HepG2 (cell line): Measurements from ENCODE around the gene MED20. TPM values are rescaled to one million over a fixed set of nuclear protein-coding genes. Genes with fewer than 3 reads are reported as not detected.

Experiments used
- ARNT2 ChIP-seq: sonication (generic); formaldehyde crosslinking; IDR thresholded peaks from 2 replicates; pipeline ENCODE4 v1.8.0; 2022; ENCODE audit warnings: mild to moderate bottlenecking, low read depth, missing genetic modification reagents, moderate library complexity
- ATRX ChIP-seq: sonication (generic); formaldehyde crosslinking; IDR thresholded peaks from 2 replicates; pipeline ENCODE4 v1.4.0; 2020; ENCODE audit warnings: missing genetic modification reagents, borderline replicate concordance
- CBX5 ChIP-seq: sonication (generic); formaldehyde crosslinking; IDR thresholded peaks from 2 replicates; pipeline ENCODE4 v1.4.0; 2020; ENCODE audit warnings: missing genetic modification reagents, borderline replicate concordance
- CEBPG ChIP-seq: IDR thresholded peaks from 2 replicates; pipeline ENCODE4 v1.6.1; 2016
- FOSL1 ChIP-seq: sonication (generic); formaldehyde crosslinking; IDR thresholded peaks from 2 replicates; pipeline ENCODE4 v1.9.0; 2021; ENCODE audit warnings: missing genetic modification reagents, borderline replicate concordance
- GTF3A ChIP-seq: sonication (generic); formaldehyde crosslinking; conservative IDR thresholded peaks from 2 replicates; pipeline ENCODE4 v1.4.0; 2020; ENCODE audit warnings: mild to moderate bottlenecking, missing genetic modification reagents
- HES4 ChIP-seq: sonication (generic); formaldehyde crosslinking; IDR thresholded peaks from 2 replicates; pipeline ENCODE4 v1.9.0; 2021; ENCODE audit warnings: mild to moderate bottlenecking, missing genetic modification reagents, borderline replicate concordance
- KDM5A ChIP-seq: fragments of 200-600 bp; sonication (generic); IDR thresholded peaks from 2 replicates; pipeline ENCODE4 v1.7.0; 2018; ENCODE audit warnings: antibody characterized with exemption, mild to moderate bottlenecking, low read length, borderline replicate concordance
- MTF2 ChIP-seq: sonication (generic); formaldehyde crosslinking; IDR thresholded peaks from 2 replicates; pipeline ENCODE4 v1.5.0; 2020; ENCODE audit warnings: missing genetic modification reagents, borderline replicate concordance
- NFIB ChIP-seq: sonication (generic); formaldehyde crosslinking; IDR thresholded peaks from 2 replicates; pipeline ENCODE4 v1.9.0; 2021; ENCODE audit warnings: missing genetic modification reagents, mild to moderate bottlenecking, borderline replicate concordance
- NPAS2 ChIP-seq: sonication (generic); formaldehyde crosslinking; IDR thresholded peaks from 2 replicates; pipeline ENCODE4 v1.8.0; 2022; ENCODE audit warnings: mild to moderate bottlenecking, missing genetic modification reagents, borderline replicate concordance
- ONECUT2 ChIP-seq: sonication (generic); formaldehyde crosslinking; IDR thresholded peaks from 2 replicates; pipeline ENCODE4 v1.4.0; 2020; ENCODE audit warnings: missing genetic modification reagents
- RBM39 ChIP-seq: fragments of 200-400 bp; formaldehyde crosslinking; IDR thresholded peaks from one replicate; pipeline ENCODE4 v1.6.1; 2018; ENCODE audit warnings: antibody characterized with exemption, mild to moderate bottlenecking, low read depth, low read length; ENCODE audit not compliant: poor library complexity, severe bottlenecking
- SALL1 ChIP-seq: sonication (generic); formaldehyde crosslinking; IDR thresholded peaks from 2 replicates; pipeline ENCODE4 v1.8.0; 2022; ENCODE audit warnings: mild to moderate bottlenecking, missing genetic modification reagents
- SP5 ChIP-seq: IDR thresholded peaks from 2 replicates; pipeline ENCODE4 v1.6.1; 2016; ENCODE audit warnings: low read depth, borderline replicate concordance
- YY1 ChIP-seq: IDR thresholded peaks from 2 replicates; pipeline ENCODE4 v1.6.1; 2011; ENCODE audit warnings: low read length, low read depth, moderate library complexity, mild to moderate bottlenecking; ENCODE audit not compliant: insufficient read depth, insufficient replicate concordance
- ZFP1 ChIP-seq: IDR thresholded peaks from 2 replicates; pipeline ENCODE4 v1.6.1; 2016
- ZFY ChIP-seq: sonication (generic); formaldehyde crosslinking; IDR thresholded peaks from 2 replicates; pipeline ENCODE4 v1.4.0; 2020; ENCODE audit warnings: missing genetic modification reagents
- ZFYVE20 ChIP-seq: sonication (generic); formaldehyde crosslinking; IDR thresholded peaks from 2 replicates; pipeline ENCODE4 v1.8.0; 2023; ENCODE audit warnings: low read depth, mild to moderate bottlenecking, moderate library complexity, missing genetic modification reagents, borderline replicate concordance
- ZNF235 ChIP-seq: sonication (generic); formaldehyde crosslinking; IDR thresholded peaks from 2 replicates; pipeline ENCODE4 v1.8.1; 2023; ENCODE audit warnings: mild to moderate bottlenecking, missing genetic modification reagents, borderline replicate concordance
- ZNF256 ChIP-seq: sonication (generic); formaldehyde crosslinking; conservative IDR thresholded peaks from 2 replicates; pipeline ENCODE4 v1.4.0; 2020; ENCODE audit warnings: missing genetic modification reagents
- ZNF432 ChIP-seq: sonication (generic); formaldehyde crosslinking; IDR thresholded peaks from 2 replicates; pipeline ENCODE4 v1.5.0; 2020; ENCODE audit warnings: missing genetic modification reagents, mild to moderate bottlenecking, borderline replicate concordance
- ZNF552 ChIP-seq: sonication (generic); formaldehyde crosslinking; IDR thresholded peaks from 2 replicates; pipeline ENCODE4 v1.9.0; 2022; ENCODE audit warnings: missing genetic modification reagents, mild to moderate bottlenecking, borderline replicate concordance
- ZNF616 ChIP-seq: sonication (generic); formaldehyde crosslinking; IDR thresholded peaks from 2 replicates; pipeline ENCODE4 v1.5.0; 2020; ENCODE audit warnings: low read depth, mild to moderate bottlenecking, missing genetic modification reagents
- polyA plus RNA-seq, 8 experiments: library from polyadenylated mRNA; depleted of rRNA in 3 of 8; stranded (reverse) in 7 of 8; unstranded in 1 of 8; fragments of >200 nt; fragmentation: Illumina TruSeq in 4 of 8; extraction: Trizol in 4 of 8; gene quantifications; 2 replicates each; pipeline versions ENCODE4 v1.2.1 to v1.2.3, GENCODE V29; 2011 to 2016; ENCODE audit warnings: low read depth in 4 of 8, missing spikeins in 1 of 8, mixed read lengths in 1 of 8; ENCODE audit not compliant: insufficient read depth in 1 of 8
- total RNA-seq, 5 experiments: library from RNA; depleted of rRNA; stranded (reverse); fragments of >200 nt; fragmentation: Illumina TruSeq; extraction: Trizol; gene quantifications; 2 replicates each; pipeline ENCODE4 v1.2.3, GENCODE V29; 2016; ENCODE audit warnings: low read depth in 1 of 5
- TF ChIP-seq, protein P1 (sequence below): sonication (generic); formaldehyde crosslinking; IDR thresholded peaks from 2 replicates; pipeline ENCODE4 v1.8.0; 2022; ENCODE audit warnings: missing genetic modification reagents, mild to moderate bottlenecking, moderate library complexity, borderline replicate concordance
- TF ChIP-seq, protein P2 (sequence below): sonication (generic); formaldehyde crosslinking; IDR thresholded peaks from 2 replicates; pipeline ENCODE4 v1.4.0; 2020; ENCODE audit warnings: missing genetic modification reagents
- TF ChIP-seq, protein P3 (sequence below): sonication (generic); formaldehyde crosslinking; conservative IDR thresholded peaks from 2 replicates; pipeline ENCODE4 v1.8.0; 2022; ENCODE audit warnings: low read depth, missing genetic modification reagents

MED20 gene
- total and polyA plus RNA-seq, 2 of the 13 experiments (the other 11 are each of a cell fraction or from before 2014, with no cell fraction given) = 28.1 to 41.1 TPM

DNA sequence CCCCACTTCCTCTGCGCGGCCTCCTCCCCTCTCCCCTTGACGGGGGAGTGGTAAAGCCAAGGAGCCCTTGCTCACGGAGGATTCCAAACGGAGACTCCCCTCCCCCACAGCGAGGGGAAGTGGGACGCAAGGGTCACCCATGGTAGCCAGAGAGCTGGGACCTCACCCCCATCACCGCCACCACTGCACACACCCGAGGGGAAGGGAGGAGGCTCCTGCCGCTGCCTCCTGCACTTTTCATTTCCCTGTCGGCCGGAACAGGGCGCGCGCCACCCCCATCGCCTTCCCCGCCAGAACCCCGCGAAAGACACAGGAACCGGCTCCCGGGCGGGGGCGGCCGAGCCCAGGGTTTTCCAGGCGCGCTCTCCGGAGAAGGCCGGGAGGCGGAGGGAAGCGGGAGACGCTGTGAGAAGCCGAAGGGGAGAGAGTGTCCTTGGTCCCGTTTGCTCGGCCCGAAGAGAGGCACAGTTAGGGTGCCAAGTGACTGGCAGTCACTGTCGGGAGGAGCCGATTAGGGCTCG is 19.9 kb upstream of the MED20 start (continued):
- TF ChIP-seq ATRX (CRISPR knock-in tag) (no peak), FOSL1 (CRISPR knock-in tag) (no peak), SP5 (CRISPR knock-in tag) (no peak), CEBPG (CRISPR knock-in tag) (no peak), NFIB (CRISPR knock-in tag) (no peak), YY1 (peak; percentile 10), CBX5 (CRISPR knock-in tag) (no peak), ZNF256 (CRISPR knock-in tag) (no peak), NPAS2 (no peak), ARNT2 (CRISPR knock-in tag) (no peak), ZNF552 (CRISPR knock-in tag) (no peak), GTF3A (no peak), ZFY (CRISPR knock-in tag) (no peak; the same call in 1 of the 2 replicates), HES4 (CRISPR knock-in tag) (no peak), ZNF616 (CRISPR knock-in tag) (no peak), KDM5A (no peak), RBM39 (peak; percentile 42), ZFP1 (CRISPR knock-in tag) (no peak), ONECUT2 (no peak), ZFYVE20 (CRISPR knock-in tag) (no peak), ZNF432 (CRISPR knock-in tag) (no peak), MTF2 (CRISPR knock-in tag) (no peak), SALL1 (CRISPR knock-in tag) (no peak), ZNF235 (CRISPR knock-in tag) (no peak)
- TF ChIP-seq, protein P1, sequence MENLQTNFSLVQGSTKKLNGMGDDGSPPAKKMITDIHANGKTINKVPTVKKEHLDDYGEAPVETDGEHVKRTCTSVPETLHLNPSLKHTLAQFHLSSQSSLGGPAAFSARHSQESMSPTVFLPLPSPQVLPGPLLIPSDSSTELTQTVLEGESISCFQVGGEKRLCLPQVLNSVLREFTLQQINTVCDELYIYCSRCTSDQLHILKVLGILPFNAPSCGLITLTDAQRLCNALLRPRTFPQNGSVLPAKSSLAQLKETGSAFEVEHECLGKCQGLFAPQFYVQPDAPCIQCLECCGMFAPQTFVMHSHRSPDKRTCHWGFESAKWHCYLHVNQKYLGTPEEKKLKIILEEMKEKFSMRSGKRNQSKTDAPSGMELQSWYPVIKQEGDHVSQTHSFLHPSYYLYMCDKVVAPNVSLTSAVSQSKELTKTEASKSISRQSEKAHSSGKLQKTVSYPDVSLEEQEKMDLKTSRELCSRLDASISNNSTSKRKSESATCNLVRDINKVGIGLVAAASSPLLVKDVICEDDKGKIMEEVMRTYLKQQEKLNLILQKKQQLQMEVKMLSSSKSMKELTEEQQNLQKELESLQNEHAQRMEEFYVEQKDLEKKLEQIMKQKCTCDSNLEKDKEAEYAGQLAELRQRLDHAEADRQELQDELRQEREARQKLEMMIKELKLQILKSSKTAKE = no peak
- TF ChIP-seq, protein P2, sequence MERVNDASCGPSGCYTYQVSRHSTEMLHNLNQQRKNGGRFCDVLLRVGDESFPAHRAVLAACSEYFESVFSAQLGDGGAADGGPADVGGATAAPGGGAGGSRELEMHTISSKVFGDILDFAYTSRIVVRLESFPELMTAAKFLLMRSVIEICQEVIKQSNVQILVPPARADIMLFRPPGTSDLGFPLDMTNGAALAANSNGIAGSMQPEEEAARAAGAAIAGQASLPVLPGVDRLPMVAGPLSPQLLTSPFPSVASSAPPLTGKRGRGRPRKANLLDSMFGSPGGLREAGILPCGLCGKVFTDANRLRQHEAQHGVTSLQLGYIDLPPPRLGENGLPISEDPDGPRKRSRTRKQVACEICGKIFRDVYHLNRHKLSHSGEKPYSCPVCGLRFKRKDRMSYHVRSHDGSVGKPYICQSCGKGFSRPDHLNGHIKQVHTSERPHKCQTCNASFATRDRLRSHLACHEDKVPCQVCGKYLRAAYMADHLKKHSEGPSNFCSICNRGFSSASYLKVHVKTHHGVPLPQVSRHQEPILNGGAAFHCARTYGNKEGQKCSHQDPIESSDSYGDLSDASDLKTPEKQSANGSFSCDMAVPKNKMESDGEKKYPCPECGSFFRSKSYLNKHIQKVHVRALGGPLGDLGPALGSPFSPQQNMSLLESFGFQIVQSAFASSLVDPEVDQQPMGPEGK = 0 out of 2 replicates have a peak, but pooled peaks have one; percentile 43
- TF ChIP-seq, protein P3, sequence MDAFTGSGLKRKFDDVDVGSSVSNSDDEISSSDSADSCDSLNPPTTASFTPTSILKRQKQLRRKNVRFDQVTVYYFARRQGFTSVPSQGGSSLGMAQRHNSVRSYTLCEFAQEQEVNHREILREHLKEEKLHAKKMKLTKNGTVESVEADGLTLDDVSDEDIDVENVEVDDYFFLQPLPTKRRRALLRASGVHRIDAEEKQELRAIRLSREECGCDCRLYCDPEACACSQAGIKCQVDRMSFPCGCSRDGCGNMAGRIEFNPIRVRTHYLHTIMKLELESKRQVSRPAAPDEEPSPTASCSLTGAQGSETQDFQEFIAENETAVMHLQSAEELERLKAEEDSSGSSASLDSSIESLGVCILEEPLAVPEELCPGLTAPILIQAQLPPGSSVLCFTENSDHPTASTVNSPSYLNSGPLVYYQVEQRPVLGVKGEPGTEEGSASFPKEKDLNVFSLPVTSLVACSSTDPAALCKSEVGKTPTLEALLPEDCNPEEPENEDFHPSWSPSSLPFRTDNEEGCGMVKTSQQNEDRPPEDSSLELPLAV (CRISPR knock-in tag) = no peak
